Colonic mucosa (tissue), 4 donors: Measurements from ENCODE around the gene MMS22L. TPM values are rescaled to one million over a fixed set of nuclear protein-coding genes. Genes with fewer than 3 reads are reported as not detected.

ENCODE experiments used
- DNase-seq: peaks from one replicate; pipeline ENCODE4 v3.0.0-alpha.2; 2020
- H3K27ac ChIP-seq: fragments of 200-600 bp; one replicate; pipeline ENCODE4 v1.8.0; 2021
- H3K27me3 ChIP-seq: fragments of 200-600 bp; one replicate; pipeline ENCODE4 v1.8.0; 2021
- H3K36me3 ChIP-seq: fragments of 200-600 bp; one replicate; pipeline ENCODE4 v1.8.0; 2021
- H3K4me1 ChIP-seq: fragments of 200-600 bp; one replicate; pipeline ENCODE4 v1.8.0; 2021; ENCODE audit warnings: mild to moderate bottlenecking
- H3K4me3 ChIP-seq: fragments of 200-600 bp; one replicate; pipeline ENCODE4 v1.8.0; 2021
- H3K9ac ChIP-seq, 2 donors: one replicate each; pipeline ENCODE4 v1.7.0; 2013; ENCODE audit warnings: control low read depth in 2 of 2, low read depth in 2 of 2, low read length in 2 of 2
- H3K9me3 ChIP-seq: fragments of 200-600 bp; one replicate; pipeline ENCODE4 v1.8.0; 2021
- CTCF ChIP-seq: fragments of 200-600 bp; IDR thresholded peaks from one replicate; pipeline ENCODE4 v1.8.0; 2022; ENCODE audit warnings: antibody characterized with exemption, mild to moderate bottlenecking
- intact Hi-C: fragments of 100-400 bp; cut with DNase I; formaldehyde crosslinking; loops from one replicate; pipeline ENCODE4 v1.14.1; 2022
- total RNA-seq, 2 donors: library from RNA; stranded (reverse); fragmentation: NEBNext Ultra II Directional in 1 of 2; extraction: Animal tissue kit (Norgen Biotek cat#: 25700) in 1 of 2; gene quantifications; one replicate each; pipeline ENCODE4 v1.2.1, GENCODE V29; 2021
- donor health status: healthy.
- donor health status: DM: no; HTN: no; CAD: no.
- donor health status: DM: no; HTN: no; CAD: no.

The MMS22L gene
- total RNA-seq, 2 donors from 2014 or later, result 9.1 to 21.4 TPM

DNA sequence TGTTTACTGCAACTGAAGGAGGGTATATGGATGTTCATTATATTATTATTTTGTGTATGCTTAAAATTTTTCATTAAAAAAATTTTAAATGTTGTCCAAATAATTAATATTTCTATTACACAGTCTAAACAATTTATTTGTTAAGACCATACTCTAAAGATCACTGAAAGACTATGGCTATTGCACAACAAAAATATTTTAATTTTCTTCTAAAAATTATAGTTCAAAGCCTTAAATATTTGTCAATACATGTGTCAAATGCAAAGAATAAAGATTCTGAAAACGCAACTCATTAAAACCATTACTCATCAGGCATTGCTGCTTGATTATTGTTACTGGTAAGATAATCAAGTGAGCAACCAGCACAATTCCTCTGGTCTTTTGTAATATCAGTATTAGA lies 2.2 kb downstream of the MMS22L start:
- H3K4me3 ChIP-seq, result no peak overlapping the region

DNA sequence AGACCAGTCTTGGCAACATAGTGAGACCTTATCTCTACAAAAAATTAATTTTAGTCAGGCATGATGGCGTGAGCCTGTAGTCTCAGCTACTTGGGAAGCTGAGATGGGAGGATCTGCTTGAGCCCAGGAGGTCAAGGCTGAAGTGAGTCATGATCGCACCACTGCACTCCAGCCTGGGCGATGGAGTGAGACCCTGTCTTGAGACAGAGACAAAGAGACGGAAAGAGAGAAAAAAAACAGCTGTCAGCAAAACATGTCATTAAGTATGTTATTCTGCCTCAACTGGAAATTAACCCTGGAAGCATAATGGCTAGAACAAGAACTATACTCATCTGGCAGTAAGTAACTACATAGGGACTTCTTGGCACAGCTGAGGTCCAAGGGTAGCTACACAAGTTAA lies 7.2 kb downstream of the MMS22L start:
- H3K27ac ChIP-seq, result no peak overlapping the region
- H3K9me3 ChIP-seq, result no peaks in the 10 kb centered on the region
- DNase-seq, result no peak
- no peaks in the 10 kb centered on the region for H3K4me1 ChIP-seq
- TF ChIP-seq CTCF, result no peak
- H3K36me3 ChIP-seq, result no peaks in the 10 kb centered on the region
- no peak overlapping the region for H3K9ac ChIP-seq
- no peaks in the 10 kb centered on the region for H3K27me3 ChIP-seq
- no peak overlapping the region for H3K4me3 ChIP-seq
- intact Hi-C loops, result no loop called here

More for the DNA sequence above, 2.2 kb downstream of the MMS22L start:
- H3K4me1 ChIP-seq, result no peaks in the 10 kb centered on the region
- TF ChIP-seq CTCF, result no peak
- no peaks in the 10 kb centered on the region for H3K9me3 ChIP-seq
- H3K27ac ChIP-seq, result no peak overlapping the region
- no peak overlapping the region for H3K9ac ChIP-seq
- no peak for DNase-seq
- no peaks in the 10 kb centered on the region for H3K36me3 ChIP-seq
- no peaks in the 10 kb centered on the region for H3K27me3 ChIP-seq
- intact Hi-C loops, result no loop called here

DNA sequence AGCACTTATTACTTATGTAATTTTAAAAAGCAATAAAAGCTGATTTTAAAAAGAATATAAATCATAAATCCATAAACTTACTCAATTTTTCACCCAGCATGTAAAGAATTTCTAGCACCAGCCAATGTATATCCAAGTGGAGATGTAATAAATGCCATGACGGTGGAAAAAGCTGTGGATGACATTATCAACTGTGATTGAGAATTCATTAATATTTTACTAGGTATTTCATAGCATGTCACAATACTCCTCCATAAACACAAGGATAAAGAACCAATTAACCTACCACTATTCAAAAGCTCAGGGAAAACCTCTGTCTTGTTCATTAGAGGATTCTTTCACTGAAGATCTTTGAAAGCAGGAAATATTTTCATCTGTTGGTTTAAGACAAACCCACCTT lies 13.2 kb downstream of the MMS22L start:
- DNase-seq, result no peak
- no peaks in the 10 kb centered on the region for H3K4me1 ChIP-seq

GRCh38 chr6:97262676-97263075 lies 20.3 kb downstream of the MMS22L start:
- Histone ChIP-seq H3K27ac (no peak overlapping the region), H3K9me3 (no peaks in the 10 kb centered on the region), H3K9ac (no peak overlapping the region), H3K36me3 (no peaks in the 10 kb centered on the region), H3K4me3 (no peak overlapping the region), H3K27me3 (no peaks in the 10 kb centered on the region), H3K4me1 (no peaks in the 10 kb centered on the region)
- DNase-seq, result no peak
- TF ChIP-seq CTCF, result no peak
- intact Hi-C loops, result no loop called here

More for the DNA sequence above, 13.2 kb downstream of the MMS22L start:
- Histone ChIP-seq H3K27ac (no peak overlapping the region), H3K9ac (no peak overlapping the region), H3K9me3 (no peaks in the 10 kb centered on the region), H3K36me3 (no peaks in the 10 kb centered on the region), H3K27me3 (no peaks in the 10 kb centered on the region), H3K4me3 (no peak overlapping the region)
- intact Hi-C loops, result no loop called here
- TF ChIP-seq CTCF, result no peak

DNA sequence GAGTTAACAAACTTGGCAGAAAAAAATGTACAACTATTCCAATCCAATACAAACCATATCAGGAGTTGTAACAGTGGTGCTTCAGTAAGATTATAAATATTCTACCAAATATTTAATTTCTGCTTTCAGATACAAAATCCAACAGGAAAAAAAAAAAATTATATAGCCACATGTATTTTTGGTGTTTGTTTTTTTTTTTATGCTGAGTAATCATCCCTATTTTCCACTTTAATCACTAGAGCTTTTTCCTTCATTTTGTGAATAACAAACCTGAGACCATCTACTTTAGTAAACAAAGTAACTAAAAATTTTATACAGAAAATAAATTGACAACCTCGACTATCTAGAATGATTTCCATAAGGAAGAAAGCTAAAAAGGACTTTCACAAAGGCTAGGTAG lies 36.2 kb downstream of the MMS22L start:
- no peak overlapping the region for H3K27ac ChIP-seq
- no peak for DNase-seq
- no peaks in the 10 kb centered on the region for H3K9me3 ChIP-seq
- no peaks in the 10 kb centered on the region for H3K27me3 ChIP-seq
- no peaks in the 10 kb centered on the region for H3K36me3 ChIP-seq
- no peaks in the 10 kb centered on the region for H3K4me1 ChIP-seq
- intact Hi-C loops, result no loop called here
- no peak overlapping the region for H3K9ac ChIP-seq
- H3K4me3 ChIP-seq, result no peak overlapping the region
- no peak for TF ChIP-seq CTCF

GRCh38 chr6:97240222-97240621 lies 42.8 kb downstream of the MMS22L start:
- intact Hi-C loops, result no loop called here
- no peaks in the 10 kb centered on the region for H3K36me3 ChIP-seq
- no peak for TF ChIP-seq CTCF
- no peak overlapping the region for H3K9ac ChIP-seq
- no peaks in the 10 kb centered on the region for H3K9me3 ChIP-seq
- no peaks in the 10 kb centered on the region for H3K27me3 ChIP-seq
- H3K4me1 ChIP-seq, result no peaks in the 10 kb centered on the region
- no peak for DNase-seq
- no peak overlapping the region for H3K27ac ChIP-seq
- H3K4me3 ChIP-seq, result no peak overlapping the region
